ENCODE measurements around the gene HLA-DOA. TPM values are rescaled to one million over a fixed set of nuclear protein-coding genes. Genes with fewer than 3 reads are reported as not detected.
A peak's percentile ranks its signal among the peaks of the same experiment; 100 is the strongest.

The HLA-DOA gene
- total and polyA plus RNA-seq, 2 experiments from 2014 or later, result 0.74 TPM; not detected in 1

DNA sequence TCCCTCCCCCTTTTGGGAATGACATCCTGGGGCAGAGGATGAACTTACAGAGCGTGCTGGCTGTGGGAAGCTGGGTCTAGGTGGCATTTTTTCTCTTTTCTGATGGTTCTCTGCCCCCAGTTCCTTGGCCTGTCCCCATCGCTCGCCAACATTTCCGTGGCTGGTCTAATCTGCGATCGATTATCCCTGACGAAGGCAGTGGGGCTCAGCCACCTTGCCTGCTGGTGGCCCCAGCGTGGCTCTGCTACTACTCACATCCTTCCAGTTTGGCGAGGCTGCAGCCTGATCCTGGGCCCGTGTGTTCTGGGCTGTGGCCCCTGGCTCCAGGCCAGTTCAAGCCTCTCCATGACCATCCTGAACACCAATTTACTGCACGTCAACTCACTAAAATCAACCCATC is 6.4 kb upstream of the HLA-DOA start:
- Histone ChIP-seq H3K36me3 (no peaks in the 10 kb centered on the region), H3K9me3 (ENCODE audit: low read depth) (no peaks in the 10 kb centered on the region), H3K4me3 (no peak overlapping the region), H3K27ac (no peak overlapping the region), H3K4me1 (ENCODE audit: low read depth) (no peaks in the 10 kb centered on the region), H3K27me3 (no peaks in the 10 kb centered on the region)
- DNase-seq (ENCODE audit: low read depth in 1 of 2, low spot score in 1 of 2), result no peak
- TF ChIP-seq, protein P1, sequence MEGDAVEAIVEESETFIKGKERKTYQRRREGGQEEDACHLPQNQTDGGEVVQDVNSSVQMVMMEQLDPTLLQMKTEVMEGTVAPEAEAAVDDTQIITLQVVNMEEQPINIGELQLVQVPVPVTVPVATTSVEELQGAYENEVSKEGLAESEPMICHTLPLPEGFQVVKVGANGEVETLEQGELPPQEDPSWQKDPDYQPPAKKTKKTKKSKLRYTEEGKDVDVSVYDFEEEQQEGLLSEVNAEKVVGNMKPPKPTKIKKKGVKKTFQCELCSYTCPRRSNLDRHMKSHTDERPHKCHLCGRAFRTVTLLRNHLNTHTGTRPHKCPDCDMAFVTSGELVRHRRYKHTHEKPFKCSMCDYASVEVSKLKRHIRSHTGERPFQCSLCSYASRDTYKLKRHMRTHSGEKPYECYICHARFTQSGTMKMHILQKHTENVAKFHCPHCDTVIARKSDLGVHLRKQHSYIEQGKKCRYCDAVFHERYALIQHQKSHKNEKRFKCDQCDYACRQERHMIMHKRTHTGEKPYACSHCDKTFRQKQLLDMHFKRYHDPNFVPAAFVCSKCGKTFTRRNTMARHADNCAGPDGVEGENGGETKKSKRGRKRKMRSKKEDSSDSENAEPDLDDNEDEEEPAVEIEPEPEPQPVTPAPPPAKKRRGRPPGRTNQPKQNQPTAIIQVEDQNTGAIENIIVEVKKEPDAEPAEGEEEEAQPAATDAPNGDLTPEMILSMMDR (IDR thresholded peaks at IDR 0.05; ENCODE audit: low read depth, low read length), result no peak

DNA sequence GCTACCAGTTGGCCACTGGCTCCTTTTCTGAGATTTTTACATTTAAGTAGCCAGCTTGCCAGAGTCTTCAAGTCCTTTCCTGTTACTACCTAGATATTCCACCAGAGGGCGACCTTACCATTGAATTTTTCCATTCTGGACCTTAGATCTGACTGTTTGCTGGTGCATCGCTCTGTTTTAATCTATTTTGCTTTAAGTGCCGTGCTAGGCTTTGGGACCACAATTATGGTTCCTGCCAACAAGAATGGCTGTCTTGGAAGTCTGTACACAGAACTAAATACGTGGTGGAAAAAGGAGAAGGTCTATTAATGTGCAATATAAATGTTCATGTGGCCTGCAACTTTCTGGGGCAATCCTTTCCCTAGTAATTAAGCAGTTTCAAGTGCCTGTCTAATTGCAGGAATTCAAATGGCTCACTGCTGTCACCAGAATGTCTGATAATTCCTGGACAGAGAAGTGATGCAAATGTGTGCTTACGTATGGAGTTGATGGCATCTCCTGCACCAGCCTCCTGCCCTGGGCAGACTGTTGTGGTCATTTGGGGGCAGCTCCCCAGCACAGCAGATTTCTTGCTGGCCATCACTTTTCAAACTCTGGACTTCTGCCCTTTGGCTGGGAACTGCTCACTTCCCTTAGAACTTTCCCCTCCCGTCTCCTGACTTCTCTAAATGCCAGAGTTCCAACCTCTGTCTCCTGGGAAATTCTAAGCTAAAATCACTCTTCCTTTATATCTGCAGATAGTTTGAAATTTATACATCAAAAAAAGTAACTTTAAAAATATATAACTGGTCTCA is 5.6 kb upstream of the HLA-DOA start:
- H3K27me3 ChIP-seq, result no peaks in the 10 kb centered on the region
- H3K27ac ChIP-seq, result no peak overlapping the region
- no peaks in the 10 kb centered on the region for H3K4me1 ChIP-seq (ENCODE audit: low read depth)
- TF ChIP-seq, protein P1 (IDR thresholded peaks at IDR 0.05; ENCODE audit: low read depth, low read length), result peak; percentile 57
- H3K4me3 ChIP-seq, result no peak overlapping the region
- peak; percentile 75 to 92 for DNase-seq (ENCODE audit: low read depth in 1 of 2, low spot score in 1 of 2)
- H3K36me3 ChIP-seq, result no peaks in the 10 kb centered on the region
- H3K9me3 ChIP-seq (ENCODE audit: low read depth), result no peaks in the 10 kb centered on the region

DNA sequence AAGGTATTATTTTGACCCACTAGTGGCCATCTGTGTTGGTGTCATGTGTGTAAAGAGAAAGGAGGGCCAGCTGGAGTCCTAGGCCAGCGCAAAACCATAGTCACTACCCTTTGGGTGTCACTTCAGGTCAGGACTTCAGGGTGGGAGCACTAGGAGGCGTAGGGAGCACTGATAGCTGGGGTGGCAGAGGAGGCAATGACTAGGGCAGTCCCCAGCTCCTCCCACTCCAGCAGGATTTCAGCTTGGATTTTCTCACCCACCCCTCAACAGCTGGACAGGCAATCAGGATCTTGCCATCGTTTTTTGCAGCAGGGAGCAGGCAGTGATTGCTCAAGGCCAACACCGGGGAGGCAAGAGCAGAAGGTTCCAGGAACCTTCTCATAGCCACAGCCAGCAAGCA is 4.2 kb upstream of the HLA-DOA start:
- no peaks in the 10 kb centered on the region for H3K9me3 ChIP-seq (ENCODE audit: low read depth)
- H3K36me3 ChIP-seq, result no peaks in the 10 kb centered on the region
- peaks cover 4% of the 10 kb centered on the region for H3K4me1 ChIP-seq (ENCODE audit: low read depth)
- H3K27ac ChIP-seq, result no peak overlapping the region
- TF ChIP-seq, protein P1 (IDR thresholded peaks at IDR 0.05; ENCODE audit: low read depth, low read length), result no peak
- DNase-seq (ENCODE audit: low read depth in 1 of 2, low spot score in 1 of 2), result no peak
- H3K27me3 ChIP-seq, result no peaks in the 10 kb centered on the region
- H3K4me3 ChIP-seq, result no peak overlapping the region

DNA sequence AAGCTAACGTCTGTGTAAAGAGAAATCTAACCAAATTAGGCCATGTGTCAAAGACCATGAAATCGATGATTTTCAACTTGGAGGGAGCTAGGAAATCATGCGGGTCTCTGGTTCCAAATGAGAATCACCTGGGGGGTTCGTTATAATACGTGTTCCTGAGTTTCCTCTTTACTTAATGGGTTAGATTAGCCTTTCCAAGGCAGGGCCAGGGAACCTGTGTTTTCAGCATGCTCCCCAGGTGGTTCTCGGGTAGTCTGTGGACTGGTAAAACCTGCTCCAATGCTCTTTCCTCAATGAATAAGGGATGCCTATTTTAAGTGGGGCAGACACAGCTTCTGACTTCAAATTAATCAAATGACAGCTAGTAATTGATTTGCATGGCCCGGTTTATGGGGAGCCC is 965 bp upstream of the HLA-DOA start:
- Histone ChIP-seq H3K27me3 (no peaks in the 10 kb centered on the region), H3K4me3 (no peak overlapping the region), H3K9me3 (ENCODE audit: low read depth) (no peaks in the 10 kb centered on the region), H3K27ac (no peak overlapping the region), H3K36me3 (no peaks in the 10 kb centered on the region), H3K4me1 (ENCODE audit: low read depth) (peaks cover 4% of the 10 kb centered on the region)
- no peak for DNase-seq (ENCODE audit: low read depth in 1 of 2, low spot score in 1 of 2)
- TF ChIP-seq, protein P1 (IDR thresholded peaks at IDR 0.05; ENCODE audit: low read depth, low read length), result no peak

DNA sequence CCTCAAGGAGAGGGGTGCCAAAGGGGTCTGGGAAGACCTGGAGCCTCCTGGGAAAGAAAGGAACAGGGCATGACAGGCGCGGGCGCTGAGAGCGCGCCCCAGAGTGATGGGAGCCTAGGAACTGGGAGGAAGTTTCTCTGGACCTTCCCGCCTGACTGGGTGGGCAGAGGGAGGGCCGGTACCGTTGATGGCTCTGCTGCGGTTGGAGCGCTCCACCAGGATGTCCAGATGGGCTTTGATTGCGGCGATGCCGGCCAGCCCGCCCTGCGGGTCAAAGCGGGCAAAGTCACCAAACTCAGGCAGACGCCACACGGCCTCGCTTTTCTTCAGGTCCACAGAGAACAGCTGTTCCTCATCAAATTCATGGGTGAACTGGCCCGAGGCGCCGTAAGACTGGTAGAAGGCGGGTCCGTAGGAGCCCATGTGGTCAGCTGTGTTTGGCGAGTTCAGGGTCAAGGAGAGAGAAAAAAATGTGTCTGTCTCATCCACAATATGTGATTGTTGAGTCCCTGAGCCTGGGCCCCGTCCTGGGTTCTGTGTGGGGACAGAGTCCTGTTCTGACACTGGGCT is 1.5 kb downstream of the HLA-DOA start:
- Histone ChIP-seq H3K4me3 (no peak overlapping the region), H3K9me3 (ENCODE audit: low read depth) (no peaks in the 10 kb centered on the region), H3K27me3 (no peaks in the 10 kb centered on the region), H3K36me3 (no peaks in the 10 kb centered on the region), H3K4me1 (ENCODE audit: low read depth) (peaks cover 4% of the 10 kb centered on the region), H3K27ac (no peak overlapping the region)
- TF ChIP-seq, protein P1 (IDR thresholded peaks at IDR 0.05; ENCODE audit: low read depth, low read length), result no peak
- no peak for DNase-seq (ENCODE audit: low read depth in 1 of 2, low spot score in 1 of 2)
